Eye (tissue), 1 donor: ENCODE data around the gene CABYR.

ENCODE experiments used
- DNase-seq: peaks from one replicate; pipeline ENCODE4 v3.0.0-alpha.2; 2015

CABYR gene

DNA sequence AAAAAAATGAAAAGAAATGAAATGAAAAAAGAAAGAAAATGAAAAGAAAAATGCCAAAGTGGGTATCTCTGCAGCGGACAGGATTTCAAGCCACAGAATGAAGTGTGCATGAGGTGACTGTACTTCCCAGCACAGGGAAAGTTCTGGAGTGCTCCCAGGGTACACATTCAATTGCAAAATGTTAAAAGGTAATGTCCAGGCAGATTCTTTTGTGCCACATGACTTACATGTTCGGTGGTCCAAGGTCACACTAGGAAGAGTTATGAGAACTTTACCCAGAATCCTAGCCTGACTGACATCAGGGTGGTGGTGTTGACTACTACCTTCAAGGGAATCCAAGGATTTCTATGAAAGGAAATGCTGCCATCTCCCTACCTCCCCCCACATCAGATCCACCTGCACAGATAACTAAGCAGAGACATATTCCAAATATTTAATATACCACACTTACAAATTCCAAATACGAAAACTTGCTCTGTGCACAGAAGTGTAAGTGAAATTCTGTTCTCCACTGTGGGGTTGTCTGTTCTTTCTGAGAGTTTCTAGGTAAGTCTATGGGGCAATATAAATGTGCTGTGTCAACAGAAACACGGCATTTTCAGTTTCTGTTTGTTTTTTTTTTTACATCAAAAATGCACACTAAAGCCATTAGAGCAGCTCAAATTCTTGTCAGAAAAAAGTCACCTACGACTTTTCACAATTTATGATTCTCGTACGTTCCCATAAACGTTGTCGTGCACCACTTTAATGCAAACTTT is 56.6 kb downstream of the CABYR start:
- no peak for DNase-seq

DNA sequence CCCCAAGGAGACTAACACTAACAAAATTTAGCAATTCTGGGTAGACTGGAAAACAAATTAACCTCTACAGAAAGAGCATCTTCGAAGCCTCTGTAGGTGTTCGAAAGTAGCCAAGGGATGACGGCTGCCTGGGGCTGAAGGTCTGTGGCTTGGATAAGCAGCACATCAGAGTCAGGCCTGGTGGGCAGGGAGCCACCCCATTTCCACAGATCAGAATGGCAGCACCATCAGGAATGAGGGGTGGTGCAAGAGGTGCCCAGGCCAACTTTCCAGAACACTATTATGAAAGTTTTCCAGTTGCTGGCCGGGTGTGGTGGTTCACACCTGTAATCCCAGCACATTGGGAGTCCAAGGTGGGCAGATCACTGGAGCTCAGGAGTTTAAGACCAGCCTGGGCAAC is 57.9 kb downstream of the CABYR start:
- no peak for DNase-seq

DNA sequence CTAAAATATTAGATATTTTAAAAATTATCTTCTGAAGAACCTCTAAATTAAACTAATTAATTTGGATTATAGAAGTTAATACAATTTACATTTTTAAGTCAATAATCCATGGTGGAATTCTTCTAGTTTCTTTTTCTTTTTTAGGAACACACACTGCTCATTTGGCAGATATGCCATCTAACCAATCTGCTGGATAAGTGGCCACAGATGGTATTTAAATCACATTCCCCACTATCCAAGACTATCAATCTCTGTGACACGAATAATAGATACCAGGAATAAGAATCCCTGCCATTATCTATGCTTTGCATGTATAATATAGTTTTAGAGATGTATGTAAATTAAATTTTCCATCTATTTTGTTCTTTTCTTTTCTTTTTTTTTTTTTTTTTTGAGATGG is 58.5 kb downstream of the CABYR start:
- DNase-seq: no peak

DNA sequence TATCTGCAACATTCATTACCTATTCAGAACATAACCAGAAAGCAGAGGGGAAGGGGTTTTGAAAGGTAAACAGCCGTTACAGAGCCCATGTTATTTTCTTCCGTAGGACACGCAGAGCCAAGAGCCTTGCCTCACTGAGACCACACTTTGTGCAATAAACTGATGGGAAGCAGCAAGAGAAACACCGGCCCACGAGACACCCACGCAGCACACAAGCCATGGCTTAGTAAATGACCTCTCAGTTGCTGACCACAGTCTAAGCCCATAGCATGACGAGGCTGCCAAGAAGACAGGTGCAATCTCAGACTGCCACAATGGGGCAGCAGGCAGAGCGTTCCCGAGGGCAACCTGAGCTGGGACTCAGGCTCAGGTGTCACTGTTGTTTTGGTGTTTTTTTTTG is 59.6 kb downstream of the CABYR start:
- no peak for DNase-seq

DNA sequence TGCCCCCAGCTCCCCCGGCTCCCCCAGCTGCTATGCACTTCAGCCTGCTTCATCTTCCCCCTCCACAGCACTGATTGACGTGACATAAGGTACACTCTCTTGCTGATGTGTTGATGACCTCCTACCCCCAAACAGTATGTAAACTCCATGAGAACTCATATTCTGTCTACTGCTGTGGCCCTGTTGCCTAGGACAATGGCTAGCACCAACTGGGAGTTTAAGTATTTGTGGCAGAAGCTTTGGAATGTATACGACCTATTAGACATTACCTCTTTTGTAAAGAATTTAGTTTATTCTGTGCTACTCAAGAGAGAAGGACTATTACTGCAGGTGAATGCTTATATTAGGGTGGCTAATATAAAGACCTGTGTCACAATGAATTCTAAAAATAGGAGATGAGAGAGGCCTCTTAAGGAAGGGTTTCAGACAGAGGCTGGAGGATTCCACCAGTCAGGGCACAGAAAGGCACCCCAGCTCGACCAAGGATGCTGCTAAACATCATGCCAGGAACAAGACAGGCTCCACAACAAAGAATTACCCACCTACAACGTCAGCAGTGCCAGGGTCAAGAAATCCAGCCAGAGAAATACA is 60.6 kb downstream of the CABYR start:
- DNase-seq: no peak

DNA sequence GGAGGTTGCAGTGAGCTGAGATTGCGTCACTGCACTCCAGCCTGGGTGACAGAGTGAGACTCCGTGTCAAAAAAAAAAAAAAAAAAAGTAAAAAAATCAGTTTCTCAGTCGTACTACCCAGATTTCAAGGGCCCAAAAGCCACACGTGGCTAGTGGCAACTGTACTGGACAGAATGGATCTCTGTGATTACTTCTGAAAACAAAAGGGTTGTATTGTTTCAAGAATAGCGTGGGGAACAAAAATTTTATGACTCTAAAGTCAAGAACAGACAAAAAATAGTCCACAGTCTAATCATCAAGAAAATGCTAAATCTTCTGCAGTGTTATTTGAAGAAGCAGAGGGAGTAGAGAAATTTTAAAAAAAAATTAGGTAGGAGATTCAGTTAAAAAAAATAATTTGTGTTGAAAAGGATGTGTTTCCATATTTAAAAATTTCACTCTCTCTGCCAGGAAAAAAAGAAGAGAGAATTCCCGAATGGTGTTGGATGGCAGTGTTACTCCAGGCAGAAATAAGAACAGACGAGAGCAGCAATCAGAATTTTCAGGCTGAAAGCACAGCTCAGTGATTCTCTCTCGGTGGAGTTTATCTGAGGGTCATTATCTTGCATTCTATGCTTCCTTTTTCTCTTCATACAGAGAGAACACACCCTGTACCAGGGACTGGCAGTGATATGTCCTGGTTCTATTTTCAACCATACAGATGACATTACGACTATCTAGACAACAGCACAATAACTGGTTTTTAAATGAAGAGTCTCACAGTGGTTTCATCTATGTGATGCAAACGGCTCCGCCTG is 61.8 kb downstream of the CABYR start:
- DNase-seq: peak; percentile 27

DNA sequence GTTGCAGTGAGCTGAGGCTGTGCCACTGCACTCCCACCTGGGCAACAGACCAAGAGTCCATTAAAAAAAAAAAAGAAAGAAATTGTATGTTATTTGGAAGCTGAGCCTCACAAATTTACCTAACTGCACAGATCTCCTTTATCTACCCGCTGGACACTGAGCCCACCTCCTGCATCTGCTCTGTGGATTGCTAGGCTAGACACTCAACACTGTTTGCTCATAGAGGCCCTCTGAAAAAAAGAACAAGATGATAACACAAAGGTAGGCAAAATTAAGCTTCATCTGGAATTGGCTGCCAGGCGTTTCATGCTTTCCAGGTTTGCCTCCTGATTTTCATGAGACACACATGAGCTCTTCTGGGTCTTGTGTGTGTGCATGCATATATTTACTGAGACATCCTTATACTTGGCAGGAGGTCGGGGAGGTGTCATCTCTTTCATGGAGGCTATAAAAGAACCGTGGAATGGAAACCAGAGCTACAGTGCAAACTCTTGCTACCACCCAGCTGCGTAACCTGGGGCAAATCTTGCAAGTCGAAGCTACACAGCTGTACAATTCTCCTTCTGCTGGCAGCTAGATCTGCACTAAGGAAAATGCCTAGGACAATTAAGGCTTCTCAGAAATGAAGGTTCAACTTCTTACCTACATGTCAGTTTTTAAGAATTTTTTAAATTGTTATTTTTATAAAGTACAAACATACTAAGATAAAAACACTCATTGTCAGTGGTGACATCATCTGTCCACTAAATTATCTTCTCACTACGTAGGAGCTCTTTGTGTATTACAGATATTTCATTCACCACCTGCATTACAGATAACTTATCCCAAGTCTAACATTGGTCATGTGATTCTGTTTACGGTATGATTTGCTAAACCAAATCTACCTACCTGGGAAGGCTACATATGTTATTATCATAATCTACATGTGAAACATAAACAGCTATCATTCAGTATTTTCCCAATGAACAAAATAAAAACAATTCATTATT is 63.1 kb downstream of the CABYR start:
- DNase-seq: no peak

DNA sequence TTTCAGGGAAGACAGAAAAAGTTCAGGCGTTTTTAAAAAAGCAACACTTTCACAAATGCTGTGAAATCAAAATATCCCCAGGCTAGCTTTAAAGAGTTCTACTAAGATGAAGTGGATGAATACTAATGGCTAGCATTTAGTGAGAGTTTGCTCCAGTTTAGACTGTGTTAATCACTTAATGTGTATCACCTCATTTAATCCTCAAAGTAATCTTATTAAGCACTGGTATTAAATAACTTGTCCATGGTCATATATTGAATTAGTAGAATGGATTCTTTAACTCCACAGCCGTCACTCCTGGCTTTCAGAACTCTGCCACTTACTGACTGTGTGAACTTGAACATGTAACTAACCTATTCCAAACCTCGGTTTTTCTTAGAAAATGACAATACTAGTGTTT is 66.0 kb downstream of the CABYR start:
- DNase-seq: no peak

DNA sequence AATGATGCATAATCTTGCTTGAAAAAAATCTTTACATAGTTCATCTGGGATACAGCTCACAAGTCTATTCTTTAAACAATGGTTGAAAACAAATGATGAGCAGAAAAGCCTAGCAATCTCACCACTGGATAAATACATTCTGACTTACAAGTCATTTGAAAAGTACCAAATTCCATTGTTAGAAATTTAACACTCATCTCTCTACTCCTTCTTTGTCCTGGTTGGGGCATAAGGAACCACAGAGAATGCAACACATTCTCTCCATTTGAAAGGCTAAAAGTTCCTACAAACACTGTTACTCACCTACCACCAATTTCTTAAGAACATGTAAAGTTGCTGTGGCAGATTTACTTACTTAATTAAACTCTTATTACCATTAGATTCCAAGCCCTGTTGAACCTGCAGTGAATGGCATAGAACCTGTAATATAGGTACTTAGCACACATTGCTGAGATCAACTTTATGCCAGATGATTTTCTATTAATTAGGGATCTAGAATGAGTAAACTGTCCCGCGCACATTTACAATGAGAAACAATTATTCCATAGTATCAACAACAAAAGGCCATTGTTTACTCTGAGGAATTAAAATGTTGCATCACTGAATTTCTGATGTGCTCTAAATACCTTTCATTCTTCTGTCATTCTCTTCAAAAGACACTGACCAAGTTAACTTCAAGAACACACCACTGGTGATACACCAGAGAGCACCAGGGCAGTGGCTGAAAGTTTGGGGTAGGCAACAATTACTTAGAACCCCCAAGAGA is 69.6 kb downstream of the CABYR start:
- no peak for DNase-seq

DNA sequence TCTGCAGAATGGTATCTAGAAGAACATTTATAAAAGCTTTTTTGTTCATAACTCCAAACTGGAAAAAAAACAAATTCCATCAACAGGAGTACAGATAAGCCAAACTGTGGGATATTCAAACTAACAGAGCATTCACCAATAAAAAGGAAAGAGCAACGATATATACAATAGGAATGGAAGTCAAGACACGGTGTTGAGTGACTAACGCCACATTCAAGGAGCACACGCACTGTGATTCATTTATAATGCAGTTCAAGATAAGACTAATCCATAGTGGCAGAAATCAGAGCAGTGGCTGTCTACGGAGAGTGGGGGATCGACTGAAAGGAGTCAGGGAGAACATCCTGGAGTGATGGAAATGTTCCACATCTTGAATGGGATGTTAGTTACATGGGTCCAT is 70.7 kb downstream of the CABYR start:
- no peak for DNase-seq
